ENCODE measurements around the gene NEMF.

DNA sequence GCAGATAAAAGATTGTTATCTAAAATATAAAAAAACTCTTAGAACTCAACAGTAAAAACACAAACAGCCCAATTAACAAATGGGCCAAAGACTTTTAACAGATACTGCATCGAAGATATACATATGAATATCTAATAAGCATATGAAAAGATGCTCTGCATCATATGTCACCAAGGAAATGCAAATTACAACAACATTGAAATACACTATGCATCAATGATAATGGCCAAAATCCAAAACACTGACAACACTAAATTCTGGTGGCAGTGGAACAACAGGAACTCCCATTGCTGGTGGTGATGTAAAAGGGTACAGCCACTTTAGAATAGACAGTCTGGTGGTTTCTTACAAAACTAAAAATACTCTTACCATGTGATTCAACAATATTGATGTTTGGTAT is 43.8 kb downstream of the NEMF start:
- TF ChIP-seq, protein P1, sequence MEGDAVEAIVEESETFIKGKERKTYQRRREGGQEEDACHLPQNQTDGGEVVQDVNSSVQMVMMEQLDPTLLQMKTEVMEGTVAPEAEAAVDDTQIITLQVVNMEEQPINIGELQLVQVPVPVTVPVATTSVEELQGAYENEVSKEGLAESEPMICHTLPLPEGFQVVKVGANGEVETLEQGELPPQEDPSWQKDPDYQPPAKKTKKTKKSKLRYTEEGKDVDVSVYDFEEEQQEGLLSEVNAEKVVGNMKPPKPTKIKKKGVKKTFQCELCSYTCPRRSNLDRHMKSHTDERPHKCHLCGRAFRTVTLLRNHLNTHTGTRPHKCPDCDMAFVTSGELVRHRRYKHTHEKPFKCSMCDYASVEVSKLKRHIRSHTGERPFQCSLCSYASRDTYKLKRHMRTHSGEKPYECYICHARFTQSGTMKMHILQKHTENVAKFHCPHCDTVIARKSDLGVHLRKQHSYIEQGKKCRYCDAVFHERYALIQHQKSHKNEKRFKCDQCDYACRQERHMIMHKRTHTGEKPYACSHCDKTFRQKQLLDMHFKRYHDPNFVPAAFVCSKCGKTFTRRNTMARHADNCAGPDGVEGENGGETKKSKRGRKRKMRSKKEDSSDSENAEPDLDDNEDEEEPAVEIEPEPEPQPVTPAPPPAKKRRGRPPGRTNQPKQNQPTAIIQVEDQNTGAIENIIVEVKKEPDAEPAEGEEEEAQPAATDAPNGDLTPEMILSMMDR (IDR thresholded peaks at IDR 0.05), result no peak
- no peak for TF ChIP-seq POLR2A (IDR thresholded peaks at IDR 0.05)

Measured in adrenal gland (tissue), 5 donors.